GM21423 (cell line): ENCODE data around the gene TRIM51G.
"Not testable (repeated sequence)": the region's sequence is repeated elsewhere in the genome, so short reads cannot be mapped to it uniquely, and the experiment has no call there.

Experiments
- ATAC-seq: cut with Tn5 transposase; IDR thresholded peaks from one replicate; pipeline ENCODE4 v1.9.1; 2021; ENCODE audit warnings: mild to moderate bottlenecking, moderate library complexity; ENCODE audit not compliant: unreplicated experiment

TRIM51G gene, protein sequence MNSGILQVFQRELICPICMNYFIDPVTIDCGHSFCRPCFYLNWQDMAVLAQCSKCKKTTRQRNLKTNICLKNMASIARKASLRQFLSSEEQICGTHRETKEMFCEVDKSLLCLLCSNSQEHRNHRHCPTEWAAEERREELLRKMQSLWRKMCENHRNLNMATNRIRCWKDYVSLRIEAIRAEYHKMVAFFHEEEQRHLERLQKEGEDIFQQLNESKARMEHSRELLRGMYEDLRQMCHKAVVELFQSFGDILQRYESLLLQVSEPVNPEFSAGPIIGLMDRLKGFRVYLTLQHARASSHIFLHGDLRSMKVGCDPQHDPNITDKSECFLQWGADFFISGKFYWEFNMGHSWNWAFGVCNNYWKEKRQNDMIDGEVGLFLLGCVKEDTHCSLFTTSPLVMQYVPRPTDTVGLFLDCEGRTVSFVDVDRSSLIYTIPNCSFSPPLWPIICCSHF

DNA sequence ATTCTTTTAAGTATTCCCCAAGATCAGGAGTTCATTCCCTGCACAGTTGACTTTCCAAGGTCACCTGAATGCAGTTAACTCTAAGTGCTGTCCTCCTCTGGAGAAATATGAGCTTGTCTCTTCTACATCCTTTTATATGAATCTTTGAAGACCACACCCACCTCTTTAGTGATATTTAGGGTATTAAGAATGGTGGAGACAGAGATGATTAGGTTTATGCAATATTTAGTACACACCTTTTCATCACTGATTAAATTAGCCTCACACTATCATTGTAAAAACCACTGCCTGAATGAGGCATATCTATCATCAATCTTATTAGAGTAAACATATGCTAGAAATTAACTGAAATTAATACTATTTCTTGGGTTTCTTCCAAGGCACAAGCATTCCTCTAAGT lies at the start of gene TRIM51G:
TSS of gene TRIM51G (minus strand) at position 101 of the 400 bp plus-strand sequence. CDS start 2,190 bp downstream, outside the sequence.
- not testable (repeated sequence) for ATAC-seq

DNA sequence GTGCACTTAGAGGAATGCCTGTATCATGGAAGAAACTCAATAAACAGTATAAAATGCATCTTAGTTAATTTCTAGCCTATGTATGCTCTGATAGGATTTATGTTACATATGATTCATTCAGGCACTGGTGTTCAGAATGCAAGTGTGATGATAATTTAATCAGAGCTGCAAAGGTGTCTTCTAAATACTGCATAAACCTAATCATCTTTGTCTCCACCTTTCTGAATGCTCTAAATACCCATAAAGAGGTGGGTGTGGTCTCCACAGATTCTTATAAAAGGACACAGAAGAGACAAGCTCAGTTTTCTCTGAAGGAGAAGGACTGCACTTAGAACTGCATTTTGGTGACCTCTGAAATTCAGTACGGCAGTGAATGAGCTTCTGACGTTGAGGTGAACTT lies 44.8 kb upstream of the TRIM51G start, which contains the start of gene TRIM49B:
TSS of gene TRIM49B (plus strand) at position 301 of the 400 bp plus-strand sequence. CDS start 2,777 bp downstream, outside the sequence.
- not testable (repeated sequence) for ATAC-seq

DNA sequence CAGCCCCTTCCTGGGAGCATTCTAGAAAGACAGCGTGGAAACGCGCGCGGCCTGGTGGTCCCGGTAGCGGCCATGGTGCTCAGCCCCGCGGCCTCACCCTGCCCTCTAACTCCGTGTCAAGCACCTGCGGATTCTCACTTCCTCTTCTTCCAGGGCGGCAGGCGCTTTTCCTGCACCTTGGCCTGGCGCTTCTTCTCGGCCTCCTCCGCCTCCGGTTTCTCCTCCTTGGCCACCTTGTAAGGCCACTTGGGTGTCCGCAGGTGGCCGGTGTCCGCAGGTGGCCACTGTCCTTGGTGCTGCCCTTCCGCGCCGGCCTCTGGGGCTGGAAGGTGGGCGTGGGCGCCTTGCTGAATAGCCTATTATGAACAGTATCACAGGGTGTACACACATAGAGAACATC lies 15.1 kb downstream of the TRIM51G start:
- not testable (repeated sequence) for ATAC-seq

DNA sequence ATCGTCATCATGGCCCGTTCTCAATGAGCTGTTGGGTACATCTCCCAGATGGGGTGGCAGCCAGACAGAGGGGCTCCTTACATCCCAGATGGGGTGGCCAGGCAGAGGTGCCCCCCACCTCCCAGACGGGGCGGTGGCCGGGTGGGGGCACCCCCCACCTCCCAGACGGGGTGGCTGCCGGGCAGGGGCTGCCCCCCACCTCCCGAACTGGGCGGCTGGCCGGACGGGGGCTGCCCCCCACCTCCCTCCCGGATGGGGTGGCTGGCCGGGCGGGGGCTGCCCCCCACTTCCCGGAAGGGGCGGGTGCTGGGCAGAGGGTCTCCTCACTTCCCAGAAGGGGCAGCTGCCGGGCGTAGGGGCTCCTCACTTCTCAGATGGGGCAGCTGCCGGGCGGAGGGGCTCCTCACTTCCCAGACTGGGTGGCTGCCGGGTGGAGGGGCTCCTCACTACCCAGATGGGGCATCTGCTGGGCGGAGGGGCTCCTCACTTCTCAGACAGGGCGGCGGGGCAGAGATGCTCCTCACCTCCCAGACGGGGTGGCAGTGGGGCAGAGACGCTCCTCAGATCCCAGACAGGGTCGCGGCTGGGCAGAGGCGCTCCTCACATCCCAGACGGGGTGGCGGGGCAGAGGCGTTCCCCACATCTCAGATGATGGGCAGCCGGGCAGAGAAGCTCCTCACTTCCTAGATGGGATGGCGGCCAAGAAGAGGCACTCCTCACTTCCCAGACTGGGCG lies 28.2 kb downstream of the TRIM51G start:
- not testable (repeated sequence) for ATAC-seq

DNA sequence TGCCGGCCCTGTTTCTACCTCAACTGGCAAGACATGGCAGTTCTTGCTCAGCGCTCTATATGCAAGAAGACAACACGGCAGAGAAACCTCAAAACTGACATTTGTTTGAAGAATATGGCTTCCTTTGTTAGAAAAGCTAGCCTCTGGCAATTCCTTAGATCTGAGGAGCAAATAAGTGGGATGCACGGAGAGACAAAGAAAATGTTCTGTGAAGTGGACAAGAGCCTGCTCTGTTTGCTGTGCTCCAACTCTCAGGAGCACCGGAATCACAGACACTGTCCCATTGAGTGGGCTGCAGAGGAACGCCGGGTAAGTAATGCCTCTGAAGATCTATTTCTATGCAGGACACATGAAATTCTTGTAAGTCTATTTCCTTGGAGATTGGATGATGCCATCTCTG lies 37.9 kb downstream of the TRIM51G start:
- not testable (repeated sequence) for ATAC-seq
